ENCODE results near the gene TMEM170B.

- TF ChIP-seq, protein P1, sequence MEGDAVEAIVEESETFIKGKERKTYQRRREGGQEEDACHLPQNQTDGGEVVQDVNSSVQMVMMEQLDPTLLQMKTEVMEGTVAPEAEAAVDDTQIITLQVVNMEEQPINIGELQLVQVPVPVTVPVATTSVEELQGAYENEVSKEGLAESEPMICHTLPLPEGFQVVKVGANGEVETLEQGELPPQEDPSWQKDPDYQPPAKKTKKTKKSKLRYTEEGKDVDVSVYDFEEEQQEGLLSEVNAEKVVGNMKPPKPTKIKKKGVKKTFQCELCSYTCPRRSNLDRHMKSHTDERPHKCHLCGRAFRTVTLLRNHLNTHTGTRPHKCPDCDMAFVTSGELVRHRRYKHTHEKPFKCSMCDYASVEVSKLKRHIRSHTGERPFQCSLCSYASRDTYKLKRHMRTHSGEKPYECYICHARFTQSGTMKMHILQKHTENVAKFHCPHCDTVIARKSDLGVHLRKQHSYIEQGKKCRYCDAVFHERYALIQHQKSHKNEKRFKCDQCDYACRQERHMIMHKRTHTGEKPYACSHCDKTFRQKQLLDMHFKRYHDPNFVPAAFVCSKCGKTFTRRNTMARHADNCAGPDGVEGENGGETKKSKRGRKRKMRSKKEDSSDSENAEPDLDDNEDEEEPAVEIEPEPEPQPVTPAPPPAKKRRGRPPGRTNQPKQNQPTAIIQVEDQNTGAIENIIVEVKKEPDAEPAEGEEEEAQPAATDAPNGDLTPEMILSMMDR (IDR thresholded peaks at IDR 0.05), result no peak
- no peak for TF ChIP-seq POLR2AphosphoS5 (IDR thresholded peaks at IDR 0.05)
- TF ChIP-seq EP300 (IDR thresholded peaks at IDR 0.05), result no peak
Observed at GRCh38 chr6:11497107-11497506, 40.4 kb upstream of the TMEM170B start.
